DOHH2 (cell line): ENCODE results near the gene KAT2B.

Experiments
- EZH2phosphoT487 ChIP-seq: fragments of 200-600 bp; sonication (generic); IDR thresholded peaks from 2 replicates; pipeline ENCODE4 v1.6.1; 2017; ENCODE audit warnings: borderline replicate concordance, mild to moderate bottlenecking, antibody characterized with exemption, low read length, moderate library complexity, mixed read lengths
- TF ChIP-seq, protein P1 (sequence below): fragments of 200-600 bp; sonication (generic); IDR thresholded peaks from one replicate; pipeline ENCODE4 v1.5.1; 2014; ENCODE audit warnings: antibody characterized with exemption, mild to moderate bottlenecking, low read depth, low read length; ENCODE audit not compliant: poor library complexity, severe bottlenecking

GRCh38 chr3:20091331-20092047 is 51.2 kb downstream of the KAT2B start:
- TF ChIP-seq, protein P1, sequence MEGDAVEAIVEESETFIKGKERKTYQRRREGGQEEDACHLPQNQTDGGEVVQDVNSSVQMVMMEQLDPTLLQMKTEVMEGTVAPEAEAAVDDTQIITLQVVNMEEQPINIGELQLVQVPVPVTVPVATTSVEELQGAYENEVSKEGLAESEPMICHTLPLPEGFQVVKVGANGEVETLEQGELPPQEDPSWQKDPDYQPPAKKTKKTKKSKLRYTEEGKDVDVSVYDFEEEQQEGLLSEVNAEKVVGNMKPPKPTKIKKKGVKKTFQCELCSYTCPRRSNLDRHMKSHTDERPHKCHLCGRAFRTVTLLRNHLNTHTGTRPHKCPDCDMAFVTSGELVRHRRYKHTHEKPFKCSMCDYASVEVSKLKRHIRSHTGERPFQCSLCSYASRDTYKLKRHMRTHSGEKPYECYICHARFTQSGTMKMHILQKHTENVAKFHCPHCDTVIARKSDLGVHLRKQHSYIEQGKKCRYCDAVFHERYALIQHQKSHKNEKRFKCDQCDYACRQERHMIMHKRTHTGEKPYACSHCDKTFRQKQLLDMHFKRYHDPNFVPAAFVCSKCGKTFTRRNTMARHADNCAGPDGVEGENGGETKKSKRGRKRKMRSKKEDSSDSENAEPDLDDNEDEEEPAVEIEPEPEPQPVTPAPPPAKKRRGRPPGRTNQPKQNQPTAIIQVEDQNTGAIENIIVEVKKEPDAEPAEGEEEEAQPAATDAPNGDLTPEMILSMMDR: no peak
- no peak for TF ChIP-seq EZH2phosphoT487
